Activated CD4-positive, alpha-beta T cell treated with anti-CD3 and anti-CD28 coated beads for 4 hours (primary cell): ENCODE results near the gene STIMATE.
A peak's percentile ranks its signal among the peaks of the same experiment; 100 is the strongest.

ENCODE experiments used
- DNase-seq, 2 donors: peaks; one replicate each; pipeline ENCODE4 v3.0.0-alpha.2; 2020

Gene STIMATE

GRCh38 chr3:52897130-52898122, at the start of gene STIMATE:
TSS of gene STIMATE (minus strand) at chr3:52897548. CDS start at chr3:52897450, 98 bp downstream.
- peak; percentile 81 for DNase-seq

GRCh38 chr3:52939600-52939999, 42.3 kb upstream of the STIMATE start:
- DNase-seq = no peak

- DNase-seq = peak; percentile 51 to 65
These were observed 37.5 kb upstream of the STIMATE start for GRCh38 chr3:52934630-52935530.

- DNase-seq = no peak
These were observed 34.5 kb upstream of the STIMATE start for GRCh38 chr3:52931889-52932288.

- DNase-seq = no peak
These were observed 34.0 kb upstream of the STIMATE start for GRCh38 chr3:52931328-52931727.

GRCh38 chr3:52930748-52931147, 33.4 kb upstream of the STIMATE start:
- no peak for DNase-seq

- no peak for DNase-seq
These were observed 29.2 kb upstream of the STIMATE start for GRCh38 chr3:52926554-52926953.

GRCh38 chr3:52925405-52926313, 28.3 kb upstream of the STIMATE start:
- DNase-seq = no peak

GRCh38 chr3:52923963-52924362, 26.6 kb upstream of the STIMATE start:
- DNase-seq = no peak

GRCh38 chr3:52920841-52921240, 23.5 kb upstream of the STIMATE start:
- no peak for DNase-seq

GRCh38 chr3:52917044-52917443, 19.7 kb upstream of the STIMATE start:
- DNase-seq = no peak

GRCh38 chr3:52915294-52915693, 17.9 kb upstream of the STIMATE start:
- DNase-seq = no peak

- no peak for DNase-seq
These were observed 15.8 kb upstream of the STIMATE start for GRCh38 chr3:52912885-52913731.

- DNase-seq = no peak
These were observed 13.5 kb upstream of the STIMATE start for GRCh38 chr3:52910823-52911222.

- DNase-seq = no peak
These were observed 10.1 kb upstream of the STIMATE start for GRCh38 chr3:52907497-52907896.

- DNase-seq = no peak
These were observed 7.2 kb upstream of the STIMATE start for GRCh38 chr3:52904552-52904951.

- DNase-seq = no peak
These were observed 6.7 kb upstream of the STIMATE start for GRCh38 chr3:52904000-52904399.

GRCh38 chr3:52896613-52897012, 735 bp downstream of the STIMATE start:
- DNase-seq = no peak

- no peak for DNase-seq
These were observed 1.2 kb downstream of the STIMATE start for GRCh38 chr3:52896151-52896550.

GRCh38 chr3:52895418-52895817, 1.9 kb downstream of the STIMATE start:
- DNase-seq = no peak

- DNase-seq = no peak
These were observed 2.6 kb downstream of the STIMATE start for GRCh38 chr3:52894756-52895155.
